K562 (cell line): ENCODE results near the gene DXO. TPM values are rescaled to one million over a fixed set of nuclear protein-coding genes. Genes with fewer than 3 reads are reported as not detected.

ENCODE experiments used
- HDGF ChIP-seq: fragments of 450-650 bp; IDR thresholded peaks from 2 replicates; pipeline ENCODE4 v1.6.1; 2016
- HMG20B ChIP-seq: fragments of 250-450 bp; sonication (Bioruptor Pico); IDR thresholded peaks from 2 replicates; pipeline ENCODE4 v1.5.0; 2021; ENCODE audit warnings: mild to moderate bottlenecking
- ILF3 ChIP-seq: fragments of 450-650 bp; IDR thresholded peaks from 2 replicates; pipeline ENCODE4 v1.6.1; 2018; ENCODE audit warnings: antibody characterized with exemption, mild to moderate bottlenecking, moderate library complexity, borderline replicate concordance
- ILK ChIP-seq: fragments of 450-650 bp; IDR thresholded peaks from 2 replicates; pipeline ENCODE4 v1.6.1; 2016; ENCODE audit warnings: missing genetic modification characterization, low read depth, mild to moderate bottlenecking, missing compliant biosample characterization, moderate library complexity, borderline replicate concordance
- LCOR ChIP-seq: sonication (generic); formaldehyde crosslinking; IDR thresholded peaks from 2 replicates; pipeline ENCODE4 v1.8.0; 2022; ENCODE audit warnings: mild to moderate bottlenecking, missing genetic modification reagents
- MBD1 ChIP-seq: fragments of 250-450 bp; sonication (Bioruptor Pico); IDR thresholded peaks from 2 replicates; pipeline ENCODE4 v1.8.0; 2022; ENCODE audit warnings: inconsistent platforms
- MIER1 ChIP-seq: fragments of 450-650 bp; IDR thresholded peaks from 2 replicates; pipeline ENCODE4 v1.6.1; 2016; ENCODE audit warnings: antibody characterized with exemption, mild to moderate bottlenecking, low read depth
- MLX ChIP-seq, 2 experiments: fragments of 450-650 bp in 1 of 2; sonication (generic) in 1 of 2; formaldehyde crosslinking; conservative IDR thresholded peaks; 2 replicates each; pipeline versions ENCODE4 v1.4.0 to v1.8.1; 2020 to 2022; ENCODE audit warnings: mild to moderate bottlenecking in 1 of 2, missing genetic modification reagents in 1 of 2
- MTA1 ChIP-seq: fragments of 450-650 bp; IDR thresholded peaks from 2 replicates; pipeline ENCODE4 v1.6.1; 2017; ENCODE audit warnings: borderline replicate concordance
- NCOA4 ChIP-seq: fragments of 450-650 bp; IDR thresholded peaks from 2 replicates; pipeline ENCODE4 v1.6.1; 2018; ENCODE audit warnings: mild to moderate bottlenecking; ENCODE audit not compliant: partially characterized antibody
- SMARCA5 ChIP-seq: fragments of 450-650 bp; IDR thresholded peaks from 2 replicates; pipeline ENCODE4 v1.6.1; 2016
- TEAD2 ChIP-seq: fragments of 450-650 bp; IDR thresholded peaks from 2 replicates; pipeline ENCODE4 v1.6.1; 2016; ENCODE audit warnings: missing genetic modification characterization, control low read depth, missing compliant biosample characterization
- ZNF282 ChIP-seq: sonication (generic); formaldehyde crosslinking; IDR thresholded peaks from 2 replicates; pipeline ENCODE4 v1.8.1; 2023; ENCODE audit warnings: missing genetic modification reagents
- ZNF639 ChIP-seq, 2 experiments: fragments of 200-800 bp in 1 of 2; sonication (Bioruptor generic) in 1 of 2; sonication (generic) in 1 of 2; formaldehyde crosslinking in 1 of 2; IDR thresholded peaks in 1 of 2; conservative IDR thresholded peaks in 1 of 2; 2 replicates each; pipeline versions ENCODE4 v1.5.0 to v1.6.1; 2016 to 2020; ENCODE audit warnings: missing compliant biosample characterization in 1 of 2, missing genetic modification characterization in 1 of 2, missing genetic modification reagents in 1 of 2
- ZNF76 ChIP-seq: fragments of 250-450 bp; sonication (Bioruptor Pico); IDR thresholded peaks from 2 replicates; pipeline ENCODE4 v1.4.0; 2020; ENCODE audit warnings: mild to moderate bottlenecking, moderate library complexity, borderline replicate concordance
- ZNF77 ChIP-seq: fragments of 250-450 bp; sonication (Bioruptor Pico); IDR thresholded peaks from 2 replicates; pipeline ENCODE4 v1.5.0; 2020
- ZNF778 ChIP-seq: fragments of 450-650 bp; formaldehyde crosslinking; IDR thresholded peaks from 2 replicates; pipeline ENCODE4 v1.4.0; 2020; ENCODE audit warnings: mild to moderate bottlenecking, moderate library complexity
- polyA plus RNA-seq, 8 experiments: library from polyadenylated mRNA; depleted of rRNA in 4 of 8; stranded (reverse) in 5 of 8; unstranded in 3 of 8; fragments of >200 nt; fragmentation: Nextera tagmentation in 2 of 8; fragmentation: Illumina TruSeq in 1 of 8; extraction: Ambion mirVana in 2 of 8; extraction: Trizol in 1 of 8; gene quantifications; 2 replicates each; pipeline versions ENCODE4 v1.2.1 to v1.2.3, GENCODE V29; 2011 to 2014; ENCODE audit warnings: inconsistent platforms in 1 of 8, missing spikeins in 1 of 8
- total RNA-seq, 7 experiments: library from RNA; depleted of rRNA in 6 of 7; stranded (reverse); fragments of >200 nt in 6 of 7; fragmentation: Illumina TruSeq in 2 of 7; extraction: Trizol in 2 of 7; gene quantifications; 2 replicates each; pipeline versions ENCODE4 v1.2.1 to v1.2.3, GENCODE V29; 2011 to 2021; ENCODE audit warnings: low replicate concordance in 1 of 7
- TF ChIP-seq, protein P1 (sequence below): IDR thresholded peaks from 3 replicates; pipeline ENCODE4 v1.6.1; 2011; ENCODE audit warnings: borderline replicate concordance, mild to moderate bottlenecking, moderate library complexity; ENCODE audit not compliant: insufficient read length; ENCODE audit errors: extremely low read depth
- TF ChIP-seq, protein P2 (sequence below): sonication (generic); formaldehyde crosslinking; IDR thresholded peaks from 2 replicates; pipeline ENCODE4 v1.8.0; 2022; ENCODE audit warnings: mild to moderate bottlenecking, low read depth, missing genetic modification reagents

Gene DXO
- total and polyA plus RNA-seq, 9 of the 15 experiments (the other 6 are each of a cell fraction or from before 2014, with no cell fraction given) = 6.4 to 35.1 (median 19.4) TPM

DNA sequence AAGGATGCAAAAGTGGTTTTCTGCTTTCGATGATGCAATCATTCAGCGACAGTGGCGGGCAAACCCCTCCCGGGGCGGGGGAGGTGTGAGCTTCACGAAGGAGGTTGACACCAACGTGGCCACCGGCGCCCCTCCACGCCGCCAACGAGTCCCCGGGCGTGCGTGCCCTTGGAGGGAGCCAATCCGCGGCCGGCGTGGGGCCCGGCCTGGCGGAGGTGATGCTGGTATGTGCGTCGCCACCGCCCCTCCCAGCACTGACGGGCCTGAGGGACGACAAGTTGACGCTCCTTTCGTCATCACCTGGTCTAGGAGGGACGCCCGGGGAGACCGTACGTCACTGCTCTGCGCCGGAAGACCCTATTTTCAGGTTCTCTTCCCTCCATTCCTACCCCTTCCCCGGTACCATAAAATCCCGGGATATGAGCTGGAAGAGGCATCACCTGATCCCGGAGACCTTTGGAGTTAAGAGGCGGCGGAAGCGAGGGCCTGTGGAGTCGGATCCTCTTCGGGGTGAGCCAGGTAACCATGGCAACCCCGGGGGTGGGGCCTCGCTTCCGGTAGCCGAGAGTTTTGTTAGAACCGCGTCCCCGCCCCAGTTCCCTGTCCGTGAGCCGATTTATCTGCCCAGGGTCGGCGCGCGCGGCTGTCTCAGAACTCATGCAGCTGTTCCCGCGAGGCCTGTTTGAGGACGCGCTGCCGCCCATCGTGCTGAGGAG lies at the start of gene DXO (continued):
- TF ChIP-seq, protein P1, sequence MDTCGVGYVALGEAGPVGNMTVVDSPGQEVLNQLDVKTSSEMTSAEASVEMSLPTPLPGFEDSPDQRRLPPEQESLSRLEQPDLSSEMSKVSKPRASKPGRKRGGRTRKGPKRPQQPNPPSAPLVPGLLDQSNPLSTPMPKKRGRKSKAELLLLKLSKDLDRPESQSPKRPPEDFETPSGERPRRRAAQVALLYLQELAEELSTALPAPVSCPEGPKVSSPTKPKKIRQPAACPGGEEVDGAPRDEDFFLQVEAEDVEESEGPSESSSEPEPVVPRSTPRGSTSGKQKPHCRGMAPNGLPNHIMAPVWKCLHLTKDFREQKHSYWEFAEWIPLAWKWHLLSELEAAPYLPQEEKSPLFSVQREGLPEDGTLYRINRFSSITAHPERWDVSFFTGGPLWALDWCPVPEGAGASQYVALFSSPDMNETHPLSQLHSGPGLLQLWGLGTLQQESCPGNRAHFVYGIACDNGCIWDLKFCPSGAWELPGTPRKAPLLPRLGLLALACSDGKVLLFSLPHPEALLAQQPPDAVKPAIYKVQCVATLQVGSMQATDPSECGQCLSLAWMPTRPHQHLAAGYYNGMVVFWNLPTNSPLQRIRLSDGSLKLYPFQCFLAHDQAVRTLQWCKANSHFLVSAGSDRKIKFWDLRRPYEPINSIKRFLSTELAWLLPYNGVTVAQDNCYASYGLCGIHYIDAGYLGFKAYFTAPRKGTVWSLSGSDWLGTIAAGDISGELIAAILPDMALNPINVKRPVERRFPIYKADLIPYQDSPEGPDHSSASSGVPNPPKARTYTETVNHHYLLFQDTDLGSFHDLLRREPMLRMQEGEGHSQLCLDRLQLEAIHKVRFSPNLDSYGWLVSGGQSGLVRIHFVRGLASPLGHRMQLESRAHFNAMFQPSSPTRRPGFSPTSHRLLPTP = no peak
- TF ChIP-seq ZNF778 (CRISPR knock-in tag) (no peak), ZNF77 (CRISPR knock-in tag) (no peak), MIER1 (no peak), LCOR (CRISPR knock-in tag) (peak; percentile 58), HMG20B (CRISPR knock-in tag) (no peak; the same call in 1 of the 2 replicates), ZNF639 (CRISPR knock-in tag; conservative IDR thresholded peaks at IDR 0.05 in 1 of 2, IDR thresholded peaks at IDR 0.05 in 1 of 2) (peak in 1 of 2 experiments; percentile 95; a peak in 2 of 4 replicates), ZNF76 (CRISPR knock-in tag) (no peak; the same call in 1 of the 2 replicates), HDGF (no peak), MLX (CRISPR knock-in tag; conservative IDR thresholded peaks at IDR 0.05) (peak in 1 of 2 experiments; percentile 23; a peak in 1 of 4 replicates), MTA1 (peak; percentile 99), ILK (no peak), ILF3 (no peak), TEAD2 (tag) (peak; percentile 86; the same call in 1 of the 2 replicates), SMARCA5 (no peak), ZNF282 (CRISPR knock-in tag) (no peak), MBD1 (CRISPR knock-in tag) (no peak), NCOA4 (no peak)
- TF ChIP-seq, protein P2, sequence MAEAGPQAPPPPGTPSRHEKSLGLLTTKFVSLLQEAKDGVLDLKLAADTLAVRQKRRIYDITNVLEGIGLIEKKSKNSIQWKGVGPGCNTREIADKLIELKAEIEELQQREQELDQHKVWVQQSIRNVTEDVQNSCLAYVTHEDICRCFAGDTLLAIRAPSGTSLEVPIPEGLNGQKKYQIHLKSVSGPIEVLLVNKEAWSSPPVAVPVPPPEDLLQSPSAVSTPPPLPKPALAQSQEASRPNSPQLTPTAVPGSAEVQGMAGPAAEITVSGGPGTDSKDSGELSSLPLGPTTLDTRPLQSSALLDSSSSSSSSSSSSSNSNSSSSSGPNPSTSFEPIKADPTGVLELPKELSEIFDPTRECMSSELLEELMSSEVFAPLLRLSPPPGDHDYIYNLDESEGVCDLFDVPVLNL (CRISPR knock-in tag) = peak; percentile 66; the same call in 1 of the 2 replicates
